Measurements from ENCODE around the gene CCNF. TPM values are rescaled to one million over a fixed set of nuclear protein-coding genes. Genes with fewer than 3 reads are reported as not detected.

The CCNF gene
- polyA plus RNA-seq, 3 donors = 0.34 to 0.97 (median 0.68) TPM

- no peak for DNase-seq
- H2AFZ ChIP-seq (ENCODE audit: insufficient read depth, low read depth, low read length, poor library complexity, severe bottlenecking) = no peak overlapping the region
- H3K79me2 ChIP-seq (ENCODE audit: insufficient read depth, low read length) = peaks cover 37% of the 10 kb centered on the region
- no peak for TF ChIP-seq CTCF (IDR thresholded peaks at IDR 0.05)
- no peak overlapping the region for H3K9ac ChIP-seq (ENCODE audit: insufficient read depth, low read length, poor library complexity, severe bottlenecking)
- H3K27ac Mint-ChIP-seq = peak overlapping the region in 1 of 7 donors; percentile 53
- H3K9me3 Mint-ChIP-seq = peaks cover 0 to 5% (median 2%) of the 10 kb centered on the region in 7 donors
- over 99% methylated on average over 16 of the region's 16 CpGs for WGBS (ENCODE audit: insufficient coverage)
- intact Hi-C loops (cut with micrococcal nuclease) = loop anchor here in 1 of 2 donors (5.0 kb wide), 1 partner anchor 147 kb away; the partner anchor contains the start of gene ABCA3
- peaks cover 2 to 4% (median 2%) of the 10 kb centered on the region in 3 donors for H3K27me3 Mint-ChIP-seq (ENCODE audit: low read depth in 3 of 3)
- no peak overlapping the region for H3K4me3 Mint-ChIP-seq
- peaks cover 33 to 38% of the 10 kb centered on the region in 2 donors for H3K4me1 ChIP-seq (ENCODE audit: control insufficient read depth in 1 of 2, insufficient read depth in 2 of 2, low read length in 2 of 2)
- H3K27ac ChIP-seq (ENCODE audit: low read depth in 1 of 2, low read length in 2 of 2) = no peak overlapping the region
- no peaks in the 10 kb centered on the region for H3K27me3 ChIP-seq (ENCODE audit: control insufficient read depth in 2 of 2, insufficient read depth in 2 of 2, low read length in 2 of 2)
- peaks cover 0 to 10% of the 10 kb centered on the region in 2 donors for H3K36me3 ChIP-seq (replicated peaks in 1 of 2; ENCODE audit: control insufficient read depth in 1 of 2, insufficient read depth in 2 of 2, low read length in 2 of 2)
- no peak overlapping the region for H3K4me2 ChIP-seq (replicated peaks; ENCODE audit: extremely low read depth, low read length, poor library complexity, severe bottlenecking)
- no peaks in the 10 kb centered on the region for H4K20me1 ChIP-seq (ENCODE audit: insufficient read depth, low read length)
- H3K4me3 ChIP-seq (replicated peaks in 1 of 3; ENCODE audit: low read depth in 2 of 3, low read length in 3 of 3) = no peak overlapping the region
- H3K36me3 Mint-ChIP-seq = peaks cover 19 to 21% of the 10 kb centered on the region in 2 donors
- no peaks in the 10 kb centered on the region for H3K9me3 ChIP-seq (replicated peaks in 1 of 2; ENCODE audit: control insufficient read depth in 1 of 2, insufficient read depth in 1 of 2, low read length in 2 of 2)
- H3K4me1 Mint-ChIP-seq = peaks cover 34% of the 10 kb centered on the region
Observed at GRCh38 chr16:2489581-2489980, 60.3 kb downstream of the CCNF start.

- Histone ChIP-seq H3K4me2 (replicated peaks; ENCODE audit: extremely low read depth, low read length, poor library complexity, severe bottlenecking) (no peak overlapping the region), H3K9ac (ENCODE audit: insufficient read depth, low read length, poor library complexity, severe bottlenecking) (no peak overlapping the region), H3K9me3 (replicated peaks in 1 of 2; ENCODE audit: control insufficient read depth in 1 of 2, insufficient read depth in 1 of 2, low read length in 2 of 2) (no peaks in the 10 kb centered on the region), H3K27me3 (ENCODE audit: control insufficient read depth in 2 of 2, insufficient read depth in 2 of 2, low read length in 2 of 2) (no peaks in the 10 kb centered on the region), H3K79me2 (ENCODE audit: insufficient read depth, low read length) (peaks cover 39% of the 10 kb centered on the region), H3K4me1 (ENCODE audit: control insufficient read depth in 1 of 2, insufficient read depth in 2 of 2, low read length in 2 of 2) (peaks cover 34 to 39% of the 10 kb centered on the region in 2 donors), H3K36me3 (replicated peaks in 1 of 2; ENCODE audit: control insufficient read depth in 1 of 2, insufficient read depth in 2 of 2, low read length in 2 of 2) (peaks cover 0 to 10% of the 10 kb centered on the region in 2 donors), H3K27ac (ENCODE audit: low read depth in 1 of 2, low read length in 2 of 2) (no peak overlapping the region), H3K4me3 (replicated peaks in 1 of 3; ENCODE audit: low read depth in 2 of 3, low read length in 3 of 3) (no peak overlapping the region), H2AFZ (ENCODE audit: insufficient read depth, low read depth, low read length, poor library complexity, severe bottlenecking) (no peak overlapping the region), H4K20me1 (ENCODE audit: insufficient read depth, low read length) (no peaks in the 10 kb centered on the region)
- WGBS (ENCODE audit: insufficient coverage) = 98% methylated on average over 14 of the region's 23 CpGs
- Mint-ChIP-seq H3K27me3 (ENCODE audit: low read depth in 3 of 3) (peaks cover 2 to 4% (median 2%) of the 10 kb centered on the region in 3 donors), H3K36me3 (peaks cover 16 to 19% of the 10 kb centered on the region in 2 donors), H3K4me3 (no peak overlapping the region), H3K9me3 (peaks cover 0 to 5% (median 2%) of the 10 kb centered on the region in 7 donors), H3K27ac (no peak overlapping the region), H3K4me1 (peaks cover 29% of the 10 kb centered on the region)
- intact Hi-C loops (cut with micrococcal nuclease) = no loop called here
- DNase-seq = no peak
- TF ChIP-seq CTCF (IDR thresholded peaks at IDR 0.05) = no peak
Observed at GRCh38 chr16:2490190-2491105, 61.2 kb downstream of the CCNF start.

Data from CD14-positive monocyte (primary cell).